Activated naive CD4-positive, alpha-beta T cell treated with anti-CD3 and anti-CD28 coated beads, Interleukin-2, amount 50 U/mL, for 16 hours (primary cell): ENCODE measurements around the gene RAB28.

Experiments used
- DNase-seq: peaks from one replicate; pipeline ENCODE4 v3.0.0-alpha.2; 2020

Gene RAB28

GRCh38 chr4:13484122-13484748, at the start of gene RAB28:
Gene RAB28 (minus strand): TSS chr4:13484340.
- peak; percentile 95 for DNase-seq

GRCh38 chr4:13531625-13531998, 47.5 kb upstream of the RAB28 start:
- no peak for DNase-seq

GRCh38 chr4:13530823-13531624, 46.9 kb upstream of the RAB28 start:
- DNase-seq: no peak

GRCh38 chr4:13529128-13529919, 45.2 kb upstream of the RAB28 start:
- no peak for DNase-seq

GRCh38 chr4:13528821-13529127, 44.6 kb upstream of the RAB28 start:
- no peak for DNase-seq

GRCh38 chr4:13527981-13528820, 44.1 kb upstream of the RAB28 start:
- no peak for DNase-seq

- no peak for DNase-seq
Measured at GRCh38 chr4:13527192-13527980, 43.2 kb upstream of the RAB28 start.

- no peak for DNase-seq
Measured at GRCh38 chr4:13526658-13527057, 42.5 kb upstream of the RAB28 start.

- DNase-seq: no peak
Measured at GRCh38 chr4:13525606-13526281, 41.6 kb upstream of the RAB28 start.

- DNase-seq: no peak
Measured at GRCh38 chr4:13524504-13525243, 40.5 kb upstream of the RAB28 start.

GRCh38 chr4:13523591-13524503, 39.7 kb upstream of the RAB28 start:
- DNase-seq: no peak

GRCh38 chr4:13523105-13523477, 39.0 kb upstream of the RAB28 start:
- no peak for DNase-seq

- no peak for DNase-seq
Measured at GRCh38 chr4:13522282-13523104, 38.4 kb upstream of the RAB28 start.

GRCh38 chr4:13521047-13521446, 36.9 kb upstream of the RAB28 start:
- no peak for DNase-seq

- DNase-seq: no peak
Measured at GRCh38 chr4:13516315-13516860, 32.2 kb upstream of the RAB28 start.

GRCh38 chr4:13515268-13515667, 31.1 kb upstream of the RAB28 start:
- no peak for DNase-seq

GRCh38 chr4:13514722-13515121, 30.6 kb upstream of the RAB28 start:
- no peak for DNase-seq

- no peak for DNase-seq
Measured at GRCh38 chr4:13511101-13511500, 27.0 kb upstream of the RAB28 start.

GRCh38 chr4:13509442-13509841, 25.3 kb upstream of the RAB28 start:
- DNase-seq: no peak
